KOPT-K1 (cell line): ENCODE measurements around the gene HPSE2.
"Not testable (repeated sequence)": the region's sequence is repeated elsewhere in the genome, so short reads cannot be mapped to it uniquely, and the experiment has no call there.

Experiments used
- H3K27ac ChIP-seq: fragments of 200-600 bp; sonication (generic); 2 replicates; pipeline ENCODE4 v1.5.1; 2016; ENCODE audit warnings: antibody characterized with exemption, mild to moderate bottlenecking, low read depth, low read length; ENCODE audit not compliant: poor library complexity, severe bottlenecking
- H3K36me3 ChIP-seq: fragments of 200-600 bp; sonication (generic); 2 replicates; pipeline ENCODE4 v1.5.1; 2017; ENCODE audit warnings: antibody characterized with exemption, mild to moderate bottlenecking, low read length, moderate library complexity; ENCODE audit not compliant: insufficient read depth
- H3K9me3 ChIP-seq: fragments of 200-600 bp; sonication (generic); 2 replicates; pipeline ENCODE4 v1.5.1; 2017; ENCODE audit warnings: antibody characterized with exemption, low read length, mild to moderate bottlenecking; ENCODE audit not compliant: insufficient read depth, poor library complexity, severe bottlenecking

The HPSE2 gene

GRCh38 chr10:98572594-98572993 lies 663.1 kb downstream of the HPSE2 start:
- no peaks in the 10 kb centered on the region for H3K9me3 ChIP-seq
- H3K27ac ChIP-seq = no peak overlapping the region
- H3K36me3 ChIP-seq = no peaks in the 10 kb centered on the region

DNA sequence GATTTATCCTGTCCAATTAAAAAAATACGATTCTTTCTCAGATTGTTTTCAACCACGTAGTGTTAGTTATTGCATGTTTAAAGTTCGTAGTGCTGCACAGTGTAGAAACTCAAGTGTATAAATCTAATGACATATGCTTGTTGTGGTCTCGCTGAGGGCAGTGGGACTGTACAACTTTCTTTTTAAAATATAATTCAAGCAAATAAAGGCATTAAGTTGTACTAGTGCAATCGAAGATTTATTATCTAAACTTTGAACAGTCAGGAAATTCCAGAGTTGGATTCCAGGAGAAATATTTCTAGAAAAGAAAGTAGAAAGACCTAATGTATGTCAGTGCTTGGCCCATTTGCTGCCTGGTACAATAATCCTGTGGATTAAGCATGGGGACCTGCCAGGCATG lies 664.8 kb downstream of the HPSE2 start:
- no peaks in the 10 kb centered on the region for H3K9me3 ChIP-seq

GRCh38 chr10:98569853-98570252 lies 665.8 kb downstream of the HPSE2 start:
- H3K9me3 ChIP-seq = no peaks in the 10 kb centered on the region
- H3K36me3 ChIP-seq = no peaks in the 10 kb centered on the region
- H3K27ac ChIP-seq = no peak overlapping the region

More for the DNA sequence above, 664.8 kb downstream of the HPSE2 start:
- Histone ChIP-seq H3K27ac (no peak overlapping the region), H3K36me3 (no peaks in the 10 kb centered on the region)

DNA sequence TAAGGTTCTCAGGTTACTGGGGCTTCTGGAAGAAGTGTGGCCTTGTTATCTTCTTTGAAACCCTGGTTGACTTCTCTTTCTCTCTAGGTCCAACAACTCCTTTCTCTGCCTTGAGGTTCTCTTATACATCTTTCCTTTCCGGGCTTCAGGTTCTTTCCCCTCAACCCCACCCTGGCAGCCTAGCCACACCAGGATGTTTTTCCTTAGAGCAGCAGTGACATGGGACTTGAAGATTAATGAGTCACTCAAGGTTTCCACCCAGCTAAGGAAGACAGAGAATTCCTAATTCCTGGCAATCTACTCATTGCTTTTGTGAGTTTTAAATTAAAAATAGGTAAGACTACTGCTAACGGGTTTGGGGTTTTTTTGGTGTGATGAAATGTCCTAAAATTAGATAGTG lies 667.1 kb downstream of the HPSE2 start:
- no peak overlapping the region for H3K27ac ChIP-seq
- no peaks in the 10 kb centered on the region for H3K9me3 ChIP-seq
- H3K36me3 ChIP-seq = no peaks in the 10 kb centered on the region

GRCh38 chr10:98567391-98568133 lies 668.1 kb downstream of the HPSE2 start:
- Histone ChIP-seq H3K36me3 (no peaks in the 10 kb centered on the region), H3K27ac (no peak overlapping the region), H3K9me3 (no peaks in the 10 kb centered on the region)

DNA sequence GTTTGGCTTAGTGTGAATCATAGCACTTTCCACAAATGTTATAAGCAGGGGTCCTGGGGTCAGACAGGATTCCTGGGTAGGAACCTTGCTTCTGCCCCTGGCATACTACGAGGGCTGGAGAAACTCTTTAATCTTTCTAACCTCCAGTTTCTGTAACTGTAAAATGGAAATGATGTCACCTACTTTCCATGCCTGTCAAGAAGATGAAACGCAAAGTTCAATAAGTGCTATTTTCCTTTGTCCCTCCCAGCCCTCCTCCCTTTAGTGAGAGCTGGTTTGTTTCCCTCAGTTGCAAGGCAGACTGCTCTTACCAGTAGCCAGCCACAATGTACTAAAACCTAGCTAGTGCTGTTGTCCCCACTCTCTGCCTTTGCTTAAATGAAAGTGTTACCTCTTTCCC lies 671.8 kb downstream of the HPSE2 start:
- no peaks in the 10 kb centered on the region for H3K36me3 ChIP-seq
- H3K9me3 ChIP-seq = no peaks in the 10 kb centered on the region
- H3K27ac ChIP-seq = no peak overlapping the region

- no peaks in the 10 kb centered on the region for H3K36me3 ChIP-seq
- no peaks in the 10 kb centered on the region for H3K9me3 ChIP-seq
- H3K27ac ChIP-seq = no peak overlapping the region
Measured at GRCh38 chr10:98560565-98560964, 675.1 kb downstream of the HPSE2 start.

GRCh38 chr10:98556061-98556460 lies 679.6 kb downstream of the HPSE2 start:
- no peaks in the 10 kb centered on the region for H3K36me3 ChIP-seq
- H3K9me3 ChIP-seq = no peaks in the 10 kb centered on the region
- H3K27ac ChIP-seq = no peak overlapping the region

- no peak overlapping the region for H3K27ac ChIP-seq
- no peaks in the 10 kb centered on the region for H3K9me3 ChIP-seq
- no peaks in the 10 kb centered on the region for H3K36me3 ChIP-seq
Measured at GRCh38 chr10:98555021-98555619, 680.5 kb downstream of the HPSE2 start.

GRCh38 chr10:98541561-98541960 lies 694.1 kb downstream of the HPSE2 start:
- H3K36me3 ChIP-seq, H3K27ac ChIP-seq, H3K9me3 ChIP-seq: not testable (repeated sequence)

GRCh38 chr10:98539578-98539977 lies 696.1 kb downstream of the HPSE2 start:
- no peak overlapping the region for H3K27ac ChIP-seq
- H3K36me3 ChIP-seq = no peaks in the 10 kb centered on the region
- no peaks in the 10 kb centered on the region for H3K9me3 ChIP-seq

DNA sequence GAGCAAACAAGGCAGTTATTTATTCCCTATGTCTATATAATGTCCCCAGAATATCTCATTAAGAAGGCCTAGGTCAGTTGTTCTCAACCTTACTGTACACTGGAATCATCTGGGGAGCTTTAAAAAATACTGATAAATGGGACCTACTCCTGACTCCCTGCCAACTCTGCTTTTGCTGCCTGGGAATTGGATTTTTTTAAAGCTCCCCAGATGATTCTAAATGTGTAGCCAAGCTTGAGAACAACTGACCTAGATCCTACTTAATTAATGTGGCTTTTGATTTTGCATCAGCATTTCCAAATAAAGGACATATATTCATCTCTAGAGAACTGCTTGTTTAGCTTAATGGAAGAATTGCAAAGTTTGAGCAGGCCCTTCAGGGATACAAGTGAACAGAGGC lies 697.2 kb downstream of the HPSE2 start:
- H3K9me3 ChIP-seq = no peaks in the 10 kb centered on the region
- H3K27ac ChIP-seq = no peak overlapping the region
- H3K36me3 ChIP-seq = no peaks in the 10 kb centered on the region

- H3K27ac ChIP-seq = no peak overlapping the region
Measured at GRCh38 chr10:98536551-98536950, 699.1 kb downstream of the HPSE2 start.

DNA sequence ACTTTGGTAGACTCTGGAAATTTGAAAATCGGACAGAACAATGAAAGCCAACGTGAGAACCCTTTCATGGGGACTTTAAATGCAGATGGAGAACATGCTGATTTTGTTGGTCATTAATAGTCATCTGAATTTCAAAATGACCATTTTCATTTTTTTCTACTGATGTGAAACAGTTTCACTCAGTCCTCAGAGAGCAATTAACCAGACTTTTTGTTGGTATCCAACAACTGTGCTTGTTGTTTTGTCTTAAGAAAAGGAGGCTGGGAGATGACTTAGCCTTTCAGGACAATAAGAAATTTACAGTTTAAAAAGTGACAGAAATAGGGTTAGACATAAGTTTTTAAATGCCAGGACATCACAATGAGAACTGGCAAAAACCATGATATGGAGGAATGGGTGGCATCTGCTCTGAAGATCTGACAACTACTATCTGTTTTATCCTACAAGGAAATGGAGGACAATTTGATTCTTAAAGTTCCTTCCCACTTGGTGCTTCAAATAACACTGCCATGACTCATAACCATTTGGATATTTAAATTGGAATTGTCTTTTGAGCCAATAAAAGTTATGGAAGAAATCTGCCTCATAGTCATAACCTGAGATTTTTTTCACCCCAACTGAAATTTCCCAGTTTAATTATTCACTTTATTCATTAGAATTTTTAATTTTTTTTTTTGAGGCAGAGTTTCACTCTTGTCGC lies 701.8 kb downstream of the HPSE2 start:
- H3K9me3 ChIP-seq = no peaks in the 10 kb centered on the region
- H3K27ac ChIP-seq = no peak overlapping the region
- H3K36me3 ChIP-seq = no peaks in the 10 kb centered on the region

More at GRCh38 chr10:98536551-98536950, 699.1 kb downstream of the HPSE2 start:
- Histone ChIP-seq H3K9me3 (no peaks in the 10 kb centered on the region), H3K36me3 (no peaks in the 10 kb centered on the region)

- no peaks in the 10 kb centered on the region for H3K9me3 ChIP-seq
- no peak overlapping the region for H3K27ac ChIP-seq
- H3K36me3 ChIP-seq = no peaks in the 10 kb centered on the region
Measured at GRCh38 chr10:98533241-98533640, 702.4 kb downstream of the HPSE2 start.
